ENCODE results near the gene UBE2K.

DNA sequence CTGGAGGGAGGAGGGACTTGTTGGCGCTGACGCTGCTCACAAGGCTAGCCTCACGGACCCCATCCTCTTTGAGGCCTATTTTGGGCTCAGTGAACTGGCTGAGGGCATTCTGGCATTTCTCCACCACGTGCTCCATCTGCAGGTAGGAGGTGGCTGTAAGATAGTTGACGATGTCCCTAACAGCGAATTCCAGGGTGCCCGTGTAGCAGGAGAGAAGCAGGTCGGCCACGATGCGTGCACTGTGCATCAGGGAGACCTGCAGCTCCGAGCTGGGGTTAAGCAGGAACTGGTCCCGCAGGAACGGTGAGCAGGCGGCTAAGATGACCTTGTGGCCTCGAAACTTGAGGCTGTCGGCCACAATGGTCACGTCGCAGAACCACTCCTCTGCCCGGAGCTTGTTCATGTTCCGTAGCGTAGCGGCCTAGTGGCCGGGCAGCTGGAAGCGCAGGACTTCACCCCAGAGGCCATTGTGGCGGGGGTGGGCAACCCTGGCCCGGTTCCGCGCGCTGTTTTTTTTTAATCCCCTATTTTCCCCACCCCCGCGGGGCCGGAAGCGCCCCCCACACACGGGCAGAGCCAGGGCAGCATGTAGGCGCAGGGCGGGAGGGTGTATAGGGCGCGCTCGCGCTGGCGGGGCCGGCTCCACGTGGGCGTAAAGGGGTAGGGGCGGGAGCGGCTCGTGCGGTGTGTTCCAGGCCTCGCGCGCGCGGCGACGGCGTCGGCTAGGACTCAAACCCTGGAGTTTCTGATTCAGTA lies 73.2 kb downstream of the UBE2K start:
- TF ChIP-seq, protein P1, sequence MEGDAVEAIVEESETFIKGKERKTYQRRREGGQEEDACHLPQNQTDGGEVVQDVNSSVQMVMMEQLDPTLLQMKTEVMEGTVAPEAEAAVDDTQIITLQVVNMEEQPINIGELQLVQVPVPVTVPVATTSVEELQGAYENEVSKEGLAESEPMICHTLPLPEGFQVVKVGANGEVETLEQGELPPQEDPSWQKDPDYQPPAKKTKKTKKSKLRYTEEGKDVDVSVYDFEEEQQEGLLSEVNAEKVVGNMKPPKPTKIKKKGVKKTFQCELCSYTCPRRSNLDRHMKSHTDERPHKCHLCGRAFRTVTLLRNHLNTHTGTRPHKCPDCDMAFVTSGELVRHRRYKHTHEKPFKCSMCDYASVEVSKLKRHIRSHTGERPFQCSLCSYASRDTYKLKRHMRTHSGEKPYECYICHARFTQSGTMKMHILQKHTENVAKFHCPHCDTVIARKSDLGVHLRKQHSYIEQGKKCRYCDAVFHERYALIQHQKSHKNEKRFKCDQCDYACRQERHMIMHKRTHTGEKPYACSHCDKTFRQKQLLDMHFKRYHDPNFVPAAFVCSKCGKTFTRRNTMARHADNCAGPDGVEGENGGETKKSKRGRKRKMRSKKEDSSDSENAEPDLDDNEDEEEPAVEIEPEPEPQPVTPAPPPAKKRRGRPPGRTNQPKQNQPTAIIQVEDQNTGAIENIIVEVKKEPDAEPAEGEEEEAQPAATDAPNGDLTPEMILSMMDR (IDR thresholded peaks at IDR 0.05) = no peak
- TF ChIP-seq EP300 (IDR thresholded peaks at IDR 0.05) = no peak
- TF ChIP-seq POLR2A (IDR thresholded peaks at IDR 0.05) = no peak
